GM18502 (cell line): Measurements from ENCODE around the gene TNIK.

Experiments
- ATAC-seq: cut with Tn5 transposase; IDR thresholded peaks from one replicate; pipeline ENCODE4 v1.9.1; 2021; ENCODE audit warnings: mild to moderate bottlenecking; ENCODE audit not compliant: unreplicated experiment, poor library complexity

The TNIK gene

DNA sequence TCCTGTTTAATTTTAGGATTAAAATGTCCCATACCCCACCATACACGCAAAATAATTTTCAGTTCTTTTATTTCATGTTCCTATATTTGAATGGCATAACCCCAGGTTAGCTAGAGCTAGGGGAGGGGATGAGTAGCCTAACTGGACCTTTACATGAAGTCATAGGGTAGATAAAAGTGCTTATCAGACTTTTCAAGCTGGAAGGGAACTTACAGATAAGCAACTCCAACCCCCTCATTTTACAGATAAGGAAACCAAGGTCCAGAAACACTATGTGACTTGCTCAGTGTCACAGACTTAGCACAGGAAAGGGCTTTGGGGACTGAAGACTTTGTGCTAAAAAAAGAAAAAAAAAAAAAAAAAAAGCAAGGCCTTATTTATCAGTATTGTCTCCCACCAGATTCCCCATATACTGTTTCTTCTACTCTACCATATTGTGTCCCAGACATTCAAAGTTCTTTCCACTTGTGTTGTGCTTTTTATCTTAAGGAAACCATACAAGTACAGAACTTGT, 10.6 kb upstream of the TNIK start:
- ATAC-seq, result no peak

DNA sequence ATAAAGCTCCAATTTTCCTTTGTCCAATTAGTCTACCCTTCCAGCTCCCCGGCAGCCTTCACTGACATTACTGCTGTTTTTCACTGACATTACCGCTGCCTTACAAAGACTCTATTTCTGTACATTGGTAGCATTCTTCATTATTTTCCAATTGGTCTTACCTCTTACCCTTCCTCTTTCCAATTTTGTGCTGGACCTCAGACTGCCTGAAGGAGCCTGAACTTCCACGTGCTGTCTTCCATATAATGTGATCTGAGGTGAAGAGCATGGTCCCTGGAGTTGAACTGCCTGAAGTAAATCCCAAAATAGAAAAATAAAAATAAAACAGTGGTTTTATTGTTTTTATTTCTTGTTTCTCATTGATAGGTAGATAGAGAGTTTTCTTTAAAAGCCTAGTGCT, 9.2 kb upstream of the TNIK start:
- no peak for ATAC-seq

DNA sequence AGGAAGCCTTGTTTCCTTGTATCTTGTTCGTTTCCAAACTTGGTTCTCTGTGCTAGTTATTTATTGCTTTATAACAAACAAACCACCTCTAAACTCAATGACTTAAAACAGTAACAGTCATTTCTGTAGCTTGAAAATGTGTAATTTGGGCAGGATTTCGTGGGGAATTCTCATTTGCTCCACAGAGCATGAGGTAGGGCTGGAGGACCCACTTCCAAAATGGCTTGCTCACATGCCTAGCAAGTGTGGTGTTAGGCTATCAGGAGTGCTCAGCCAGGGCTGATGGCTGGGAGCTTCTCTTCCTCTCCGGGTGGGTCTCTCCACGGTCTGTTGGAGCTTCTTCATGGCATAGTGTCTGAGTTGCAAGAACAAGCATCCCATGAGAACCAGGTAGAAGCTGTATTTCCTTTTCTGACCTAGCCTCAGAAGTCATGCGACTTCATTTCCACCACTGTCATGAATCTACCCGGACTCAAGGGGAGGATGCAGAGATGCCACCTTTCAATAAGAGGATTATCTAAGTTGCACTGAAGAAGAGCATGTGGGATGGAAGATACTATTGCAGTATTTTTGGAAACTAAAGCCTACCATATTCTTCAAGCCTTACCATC, 8.2 kb upstream of the TNIK start:
- no peak for ATAC-seq

DNA sequence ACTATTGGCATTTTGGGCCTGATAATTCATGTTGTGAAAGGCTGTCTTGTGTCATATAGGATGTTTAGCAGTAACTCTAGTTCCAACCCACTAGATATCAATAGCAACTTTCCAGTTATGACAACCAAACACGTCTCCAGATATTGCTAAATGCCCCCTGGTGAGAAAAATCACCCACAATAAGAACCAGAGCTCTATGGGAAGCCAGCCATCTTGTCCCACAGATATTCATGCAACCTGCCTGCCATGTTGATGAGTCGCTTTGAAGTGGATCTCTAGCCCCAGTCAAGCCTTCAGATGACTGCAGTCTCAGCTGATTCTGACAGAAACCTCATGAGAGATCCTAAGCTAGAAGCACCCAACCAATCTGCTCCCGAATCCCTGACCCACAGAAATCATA, 5.6 kb upstream of the TNIK start:
- ATAC-seq, result no peak

DNA sequence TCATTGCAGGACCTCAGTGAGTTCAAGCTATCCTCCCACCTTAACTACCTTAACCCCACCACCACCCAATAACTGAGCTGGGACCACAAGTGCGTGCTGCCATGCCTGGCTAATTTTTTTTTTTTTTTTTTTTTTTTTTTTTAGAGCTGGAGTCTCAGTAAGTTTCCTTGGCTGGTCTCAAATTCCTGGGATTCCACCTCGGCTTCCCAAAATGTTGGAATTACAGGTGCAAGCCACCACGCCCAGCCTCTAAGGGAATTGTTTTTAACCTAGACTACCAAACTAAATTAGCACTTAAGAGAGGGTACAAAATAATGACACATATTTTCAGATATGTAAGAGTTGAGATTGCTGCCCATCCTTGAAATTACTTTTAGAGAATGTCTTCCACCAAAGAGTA, 4.3 kb upstream of the TNIK start:
- ATAC-seq, result no peak

DNA sequence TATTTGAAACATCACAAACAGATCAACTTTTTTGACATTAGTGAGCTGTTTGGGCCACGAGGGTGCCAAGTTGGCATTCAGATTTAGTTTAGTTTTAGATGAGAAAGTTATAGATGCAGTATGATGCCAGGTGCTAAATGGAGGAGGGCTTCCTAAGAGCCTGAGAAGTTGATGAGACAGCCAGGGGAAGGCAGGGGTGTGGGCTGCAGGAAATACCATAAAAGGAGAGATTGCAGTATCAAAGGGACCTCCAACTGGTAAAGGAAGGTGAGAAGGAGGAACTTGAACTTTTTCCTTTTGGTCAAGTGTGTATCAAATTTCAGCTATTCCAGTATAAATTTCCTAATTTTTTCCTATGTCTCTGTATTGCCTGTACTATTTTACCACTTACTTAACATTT, 2.0 kb upstream of the TNIK start:
- ATAC-seq, result no peak

DNA sequence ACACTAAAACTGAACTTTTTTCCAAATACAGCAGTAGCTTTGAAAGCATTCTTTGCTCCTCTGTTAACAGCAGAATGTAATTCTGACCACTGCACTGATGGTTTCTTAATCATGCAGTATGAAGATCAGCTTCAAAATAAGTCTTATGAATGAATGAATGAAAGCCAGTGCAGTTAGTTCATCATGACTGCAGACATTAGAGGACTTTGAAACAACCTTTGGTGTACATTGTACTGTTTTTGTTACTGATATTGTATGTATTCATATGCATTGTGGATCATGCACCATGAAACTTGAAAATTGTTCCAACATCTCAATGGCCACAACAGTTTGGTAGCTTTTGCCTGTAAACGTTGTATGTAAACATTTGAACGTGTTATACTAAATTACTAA, 1.3 kb upstream of the TNIK start:
- no peak for ATAC-seq

DNA sequence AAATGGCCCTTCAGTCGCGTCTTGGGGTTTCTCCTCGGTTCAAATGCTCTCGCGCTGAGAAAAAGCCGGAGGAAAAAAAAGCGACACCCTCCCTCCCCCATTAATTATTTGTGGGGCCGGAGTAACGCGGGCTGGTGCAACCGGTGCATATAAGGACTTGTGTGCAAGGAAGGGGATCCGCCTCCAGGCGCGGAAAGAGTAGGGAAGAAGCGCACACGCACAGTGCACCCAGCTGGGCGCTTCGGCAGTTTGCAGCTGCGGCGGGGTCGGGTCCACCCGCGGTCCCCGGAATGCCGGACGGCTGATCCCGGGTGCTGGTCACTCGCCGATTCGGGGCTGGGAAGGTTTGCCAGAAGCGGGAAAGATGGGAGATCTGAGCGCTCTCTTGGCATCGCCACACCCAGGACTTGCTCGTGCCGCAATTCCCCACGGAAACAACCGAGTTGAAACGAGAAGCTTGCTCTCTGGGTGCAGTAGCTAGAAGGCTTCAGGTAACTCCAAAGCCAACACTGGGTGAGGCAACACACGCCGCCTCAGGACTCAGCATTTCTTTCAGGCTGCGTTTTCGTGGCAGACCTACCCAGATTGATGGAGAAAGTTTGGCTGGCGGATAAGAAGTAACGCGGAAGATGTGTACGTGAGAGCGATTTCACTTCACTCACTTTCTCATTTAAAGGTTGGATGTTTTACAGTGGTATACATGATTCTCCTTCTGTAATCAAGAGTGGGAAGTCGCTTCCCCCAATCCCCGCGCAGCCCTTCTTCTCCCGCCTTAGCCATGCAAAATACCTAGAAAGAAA, 720 bp upstream of the TNIK start:
- peak; percentile 43 for ATAC-seq

DNA sequence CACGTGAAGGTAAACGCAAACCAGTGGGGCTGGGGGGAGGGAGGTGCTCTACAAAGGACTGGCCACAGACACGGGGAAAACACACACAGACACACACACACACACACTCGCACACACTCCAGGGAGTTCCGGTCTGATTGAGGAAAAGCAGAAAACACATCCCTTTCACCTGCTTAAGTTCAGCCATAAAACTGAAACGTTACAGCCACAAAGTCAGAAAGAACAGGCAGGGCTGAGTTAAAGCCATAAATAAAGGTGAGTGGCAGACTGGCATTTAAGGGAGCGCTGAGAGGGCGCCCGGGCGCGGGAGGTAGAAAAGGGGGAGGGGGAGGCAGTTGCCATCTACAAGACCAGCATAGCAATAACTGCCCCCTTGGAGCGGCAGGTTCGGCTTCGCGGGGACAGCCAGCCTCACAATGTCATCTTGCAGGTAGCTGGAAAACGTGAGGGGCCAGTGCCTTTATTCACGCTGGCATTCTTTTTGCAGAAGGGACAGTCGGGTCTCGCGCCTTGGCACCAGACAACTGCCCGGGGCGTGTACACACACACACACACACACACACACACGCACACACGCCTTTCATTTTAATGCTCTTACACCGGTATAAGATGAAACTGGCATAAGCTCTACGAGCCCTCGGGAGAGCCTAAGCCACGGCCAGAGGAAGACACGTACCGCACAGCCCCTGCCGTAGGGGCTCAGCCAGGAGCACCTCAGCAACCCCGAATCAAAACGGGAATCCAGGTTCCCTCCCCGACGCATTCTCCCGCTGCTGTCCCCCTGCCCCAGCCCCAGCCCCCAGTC, 866 bp downstream of the TNIK start:
- no peak for ATAC-seq

DNA sequence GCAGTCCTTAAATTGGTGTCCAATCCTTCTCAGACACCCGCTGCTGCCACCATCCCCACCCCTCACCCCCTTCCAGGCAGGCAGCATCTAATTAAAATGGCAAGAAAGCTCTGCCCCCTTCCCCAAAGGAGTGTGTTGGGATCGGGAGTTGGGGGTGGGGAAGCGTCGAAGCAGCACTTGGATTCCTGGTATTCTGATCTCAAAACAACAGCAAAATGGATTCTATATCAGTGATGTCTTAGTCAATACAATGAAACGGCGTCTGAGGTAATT, 1.4 kb downstream of the TNIK start:
- ATAC-seq, result no peak

DNA sequence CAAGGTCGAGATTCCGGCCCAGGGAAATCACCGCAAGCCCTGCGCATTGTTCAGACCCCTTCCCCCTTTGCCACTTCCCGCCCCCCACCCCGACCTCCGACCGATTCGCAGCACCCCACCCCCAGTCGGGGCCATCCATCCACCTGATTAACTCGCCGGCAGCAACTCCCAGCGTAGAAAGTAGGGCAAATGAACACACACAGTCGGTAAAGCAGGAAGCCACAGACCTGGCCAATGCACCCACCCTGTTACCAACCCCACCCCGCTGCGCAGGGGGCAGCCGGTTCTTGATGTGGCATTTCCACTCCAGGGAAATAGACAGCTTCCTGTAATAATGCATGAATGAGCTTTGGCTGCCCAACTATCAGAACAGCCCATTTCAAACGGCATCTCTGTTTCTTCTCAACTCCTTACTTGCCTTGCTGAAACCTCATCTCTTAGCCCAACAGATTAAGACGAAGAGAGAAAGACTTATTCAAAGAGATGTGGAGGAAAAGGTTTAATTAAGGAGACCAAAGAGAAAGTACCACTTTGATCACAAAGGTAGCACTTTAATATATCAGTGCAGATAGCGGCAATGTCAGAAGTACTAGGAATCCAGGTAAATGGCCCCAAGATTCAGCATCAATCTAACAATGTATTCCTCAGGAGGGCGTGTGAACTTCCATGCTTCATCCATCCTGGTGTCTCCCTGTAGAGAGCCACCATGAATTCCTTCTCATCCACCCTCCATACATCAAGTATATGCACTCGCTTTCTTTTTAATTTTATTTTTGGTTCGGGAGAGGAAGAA, 1.9 kb downstream of the TNIK start:
- ATAC-seq, result no peak

DNA sequence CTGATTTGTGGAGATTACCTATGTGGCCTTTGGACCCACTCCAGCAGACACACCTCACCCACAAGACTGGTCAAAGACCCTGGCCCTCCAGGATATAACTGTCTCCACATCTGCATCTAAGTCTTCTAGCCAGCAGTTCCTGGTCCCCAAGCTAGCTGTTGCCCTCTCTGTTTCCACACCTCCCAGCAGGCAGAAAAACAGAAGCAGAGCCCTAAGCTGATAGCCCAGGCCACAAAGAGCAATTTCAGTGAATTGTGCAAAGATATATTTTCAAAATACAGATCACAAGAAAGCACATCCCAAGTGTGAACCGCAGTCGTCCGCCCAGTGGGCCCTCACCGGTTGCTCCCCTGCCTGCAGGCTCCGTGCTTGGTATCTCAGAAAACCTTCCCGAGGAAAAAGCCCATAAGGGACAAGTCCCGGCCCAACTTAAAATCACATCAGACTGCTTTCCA, 2.6 kb downstream of the TNIK start:
- ATAC-seq, result no peak

DNA sequence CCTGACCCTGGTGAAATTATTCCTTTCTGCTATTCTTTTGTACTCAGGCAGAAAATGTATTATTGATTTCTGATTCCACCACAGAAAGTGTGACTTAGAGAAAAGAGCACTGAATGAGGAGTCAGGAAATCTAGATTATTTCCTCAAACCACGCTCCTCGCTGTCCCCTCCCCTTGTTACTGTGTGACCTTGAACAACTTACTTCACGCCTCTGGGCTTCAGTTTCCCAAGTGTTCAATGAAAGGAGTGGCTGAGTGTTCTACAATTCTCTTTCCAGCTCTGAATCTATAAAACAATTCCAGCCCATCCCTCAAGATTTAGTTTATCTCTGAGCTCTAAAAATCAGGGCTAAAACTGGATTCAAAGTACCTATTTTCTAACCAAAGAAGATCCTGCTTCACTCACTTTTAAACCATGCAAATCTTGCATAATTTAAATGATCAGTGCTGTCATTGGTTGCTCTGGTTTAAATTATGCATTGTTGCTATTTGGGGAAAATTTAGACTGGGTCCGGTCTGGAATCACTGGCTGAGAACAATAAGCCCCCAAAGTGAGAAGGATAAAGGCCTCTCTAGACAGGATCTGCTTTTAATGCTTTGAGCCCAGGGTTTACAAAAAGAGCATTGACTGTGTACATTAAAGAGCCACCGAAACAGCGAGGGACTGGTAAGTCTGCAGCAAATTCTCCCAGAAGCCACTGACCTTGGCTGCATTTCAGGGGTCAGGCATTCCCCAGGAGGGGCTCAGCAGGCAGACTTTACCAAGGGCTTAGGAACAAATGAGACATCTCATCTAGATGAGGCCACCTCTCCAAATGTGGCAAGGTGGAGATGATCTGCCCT, 3.2 kb downstream of the TNIK start:
- ATAC-seq, result no peak

DNA sequence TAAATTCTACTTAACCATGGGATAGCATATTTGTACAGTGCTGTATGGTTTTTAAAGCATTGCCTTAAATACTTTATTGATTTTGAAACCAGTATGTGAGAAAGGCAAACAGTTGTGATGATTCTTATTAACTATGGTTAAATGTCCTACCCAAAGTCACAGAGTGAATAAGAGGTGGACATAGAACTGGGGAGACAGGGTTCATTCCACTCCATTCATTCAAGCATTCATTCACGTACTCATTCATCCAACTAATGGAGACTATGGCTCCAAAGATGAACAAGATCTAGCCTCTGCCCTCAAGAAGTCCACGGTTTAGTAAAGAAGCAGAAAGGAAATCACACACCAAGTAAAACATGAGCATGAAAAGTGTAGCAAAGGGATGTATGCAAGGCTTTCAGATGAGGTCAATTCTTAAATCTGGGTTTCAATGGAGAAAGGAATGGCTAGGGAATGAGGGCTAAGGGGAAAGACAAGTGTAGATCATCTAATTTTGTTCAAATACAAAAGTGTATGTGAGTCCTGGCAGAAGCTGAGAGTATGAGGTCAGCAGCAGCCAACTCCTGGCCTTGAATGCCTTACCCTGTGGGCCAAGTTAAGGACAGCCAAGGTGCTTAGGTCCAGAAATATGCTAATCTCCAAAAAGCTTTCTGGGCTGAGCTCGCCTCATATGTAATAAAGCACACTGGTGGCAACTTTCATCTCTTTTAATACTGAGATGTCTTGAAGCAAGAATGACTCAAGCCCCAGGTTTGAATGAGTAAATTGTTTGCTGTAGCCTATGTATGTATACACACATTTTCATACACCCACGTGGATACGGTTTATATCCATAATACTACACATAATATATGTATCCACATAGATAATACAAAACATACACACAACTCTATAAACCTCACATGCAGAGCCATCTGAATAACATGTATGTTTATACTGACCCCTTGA, 4.3 kb downstream of the TNIK start:
- ATAC-seq, result no peak

DNA sequence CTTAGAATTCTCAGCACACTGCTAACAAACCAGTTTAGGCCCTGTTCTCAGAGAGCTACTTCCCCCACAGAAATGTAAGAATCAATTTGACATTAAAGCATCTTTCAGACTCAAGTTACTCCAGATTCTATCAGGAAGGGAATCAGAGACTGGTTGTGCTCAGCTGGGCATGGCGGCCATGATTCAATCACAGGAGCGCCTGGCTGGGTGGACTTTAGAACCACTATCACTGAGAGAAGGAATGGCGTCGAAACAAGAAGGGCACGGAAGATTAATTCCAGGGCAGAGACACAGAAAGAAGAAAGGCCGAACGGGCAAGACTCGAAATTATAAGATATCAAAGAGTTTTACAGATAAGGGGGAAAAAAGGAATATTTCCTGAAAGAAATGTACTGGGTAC, 6.2 kb downstream of the TNIK start:
- no peak for ATAC-seq

DNA sequence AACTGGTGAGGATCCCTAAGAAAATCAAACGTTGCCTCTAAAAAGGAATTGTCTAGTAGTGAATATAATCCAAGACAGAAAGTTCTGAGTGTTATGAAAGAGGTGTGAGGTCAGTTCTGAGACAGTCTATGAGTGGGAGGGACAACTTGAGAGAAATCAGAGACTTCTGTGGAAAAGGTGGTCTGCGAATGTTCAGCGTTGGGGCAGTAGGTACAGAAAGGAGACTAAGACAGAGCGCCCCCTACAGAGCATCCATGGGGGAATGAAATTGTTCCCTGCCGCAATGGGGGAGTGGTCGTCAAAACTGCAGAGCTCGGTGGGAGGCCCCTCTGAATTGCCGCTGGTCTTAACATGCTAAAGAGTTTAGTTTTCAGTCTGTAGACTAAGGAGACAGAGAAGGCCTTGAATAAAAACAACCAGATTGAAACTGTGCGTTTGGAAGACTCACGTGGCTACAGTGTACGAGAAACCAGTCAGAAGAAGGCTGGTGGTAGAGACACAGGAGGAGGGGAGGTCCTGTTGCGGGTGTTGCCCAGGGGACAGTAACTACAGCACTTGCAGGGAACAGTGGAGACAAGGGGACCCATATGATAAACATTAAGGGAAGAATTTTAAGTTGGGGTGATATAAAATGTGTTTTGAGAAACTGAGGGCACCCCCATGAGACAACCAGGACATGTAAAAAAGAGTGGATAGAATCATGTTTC, 6.9 kb downstream of the TNIK start:
- no peak for ATAC-seq

DNA sequence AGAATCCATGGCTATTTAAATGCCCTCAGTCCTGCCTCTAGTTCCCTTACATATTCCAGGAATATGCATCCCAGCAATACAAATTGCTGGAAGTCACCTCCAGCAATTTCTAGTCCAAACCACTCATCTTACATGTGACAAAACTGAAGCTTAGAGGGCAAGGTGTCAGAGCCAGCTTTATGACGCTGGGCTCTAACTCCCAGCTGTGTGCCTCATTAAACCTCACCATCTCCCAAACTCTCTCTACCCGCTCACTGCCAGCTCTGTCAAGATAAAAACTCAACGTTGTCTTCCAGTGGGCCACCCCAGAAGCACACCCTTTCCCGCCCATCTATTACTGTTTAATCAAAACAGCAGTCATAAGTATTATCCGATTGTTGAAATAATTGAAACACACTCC, 7.9 kb downstream of the TNIK start:
- ATAC-seq, result no peak

DNA sequence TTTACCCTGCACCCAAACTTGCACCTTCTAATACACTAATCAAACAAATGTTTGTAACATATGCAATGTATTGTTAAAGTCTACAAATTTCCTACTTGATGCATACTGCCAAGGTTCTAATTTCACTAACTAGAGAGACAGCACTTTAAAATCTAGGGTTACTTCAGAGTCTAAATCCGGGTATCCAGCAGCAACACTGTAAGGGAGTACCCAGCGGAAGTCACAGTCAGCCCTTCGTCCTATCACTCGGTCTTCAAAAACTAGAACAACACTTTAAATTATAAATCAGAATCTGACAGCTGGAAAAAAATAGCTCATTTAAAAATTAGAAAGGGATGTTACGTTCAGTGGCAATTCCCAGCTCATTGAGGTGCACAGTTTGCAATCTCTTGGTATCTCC, 8.3 kb downstream of the TNIK start:
- no peak for ATAC-seq
